ENCODE results near the gene LOXHD1.

The LOXHD1 gene
- total RNA-seq: 0.05 to 0.44 reads per million in 2 donors

GRCh38 chr18:46657115-46657955, at the start of gene LOXHD1:
Gene LOXHD1 (minus strand): TSS chr18:46657220. CDS start chr18:46657033, 187 bp downstream.
- no peak for DNase-seq

- DNase-seq: no peak
Observed at GRCh38 chr18:46705521-46705920, 48.5 kb upstream of the LOXHD1 start.

- DNase-seq: no peak
Observed at GRCh38 chr18:46704816-46705215, 47.8 kb upstream of the LOXHD1 start.

GRCh38 chr18:46704189-46704588, 47.2 kb upstream of the LOXHD1 start:
- no peak for DNase-seq

- no peak for DNase-seq
Observed at GRCh38 chr18:46702471-46702870, 45.5 kb upstream of the LOXHD1 start.

- DNase-seq: no peak
Observed at GRCh38 chr18:46700066-46700824, 43.2 kb upstream of the LOXHD1 start.

- no peak for DNase-seq
Observed at GRCh38 chr18:46696702-46697101, 39.7 kb upstream of the LOXHD1 start.

GRCh38 chr18:46696268-46696667, 39.2 kb upstream of the LOXHD1 start:
- DNase-seq: no peak

GRCh38 chr18:46693996-46694395, 37.0 kb upstream of the LOXHD1 start:
- no peak for DNase-seq

GRCh38 chr18:46688853-46689525, 32.0 kb upstream of the LOXHD1 start:
- DNase-seq: no peak

GRCh38 chr18:46686186-46686585, 29.2 kb upstream of the LOXHD1 start:
- DNase-seq: no peak

GRCh38 chr18:46683252-46683651, 26.2 kb upstream of the LOXHD1 start:
- DNase-seq: no peak

GRCh38 chr18:46680784-46681695, 24.0 kb upstream of the LOXHD1 start:
- no peak for DNase-seq

- DNase-seq: no peak
Observed at GRCh38 chr18:46679846-46680598, 23.0 kb upstream of the LOXHD1 start.

- no peak for DNase-seq
Observed at GRCh38 chr18:46678785-46679399, 21.9 kb upstream of the LOXHD1 start.

GRCh38 chr18:46678041-46678440, 21.0 kb upstream of the LOXHD1 start:
- no peak for DNase-seq

- DNase-seq: no peak
Observed at GRCh38 chr18:46677611-46678010, 20.6 kb upstream of the LOXHD1 start.

- no peak for DNase-seq
Observed at GRCh38 chr18:46676182-46676835, 19.3 kb upstream of the LOXHD1 start.

GRCh38 chr18:46675112-46675511, 18.1 kb upstream of the LOXHD1 start:
- DNase-seq: no peak
